ENCODE measurements around the gene HLA-DMB.

DNA sequence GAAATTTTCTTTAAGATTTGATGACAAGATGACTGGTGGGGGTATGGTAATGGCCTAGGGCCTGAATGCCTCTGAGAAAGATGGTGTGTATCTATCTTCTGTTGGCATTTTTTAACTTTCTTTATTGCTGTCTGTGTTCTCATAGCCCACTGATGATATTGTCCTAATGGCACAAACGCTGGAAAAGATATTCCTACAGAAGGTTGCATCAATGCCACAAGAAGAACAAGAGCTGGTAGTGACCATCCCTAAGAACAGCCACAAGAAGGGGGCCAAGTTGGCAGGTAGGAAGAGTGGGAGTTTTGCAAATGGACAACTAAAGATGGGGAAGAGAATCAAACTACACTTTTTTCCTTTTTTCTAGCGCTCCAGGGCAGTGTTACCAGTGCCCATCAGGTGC lies 35.1 kb upstream of the HLA-DMB start:
- TF ChIP-seq, protein P1, sequence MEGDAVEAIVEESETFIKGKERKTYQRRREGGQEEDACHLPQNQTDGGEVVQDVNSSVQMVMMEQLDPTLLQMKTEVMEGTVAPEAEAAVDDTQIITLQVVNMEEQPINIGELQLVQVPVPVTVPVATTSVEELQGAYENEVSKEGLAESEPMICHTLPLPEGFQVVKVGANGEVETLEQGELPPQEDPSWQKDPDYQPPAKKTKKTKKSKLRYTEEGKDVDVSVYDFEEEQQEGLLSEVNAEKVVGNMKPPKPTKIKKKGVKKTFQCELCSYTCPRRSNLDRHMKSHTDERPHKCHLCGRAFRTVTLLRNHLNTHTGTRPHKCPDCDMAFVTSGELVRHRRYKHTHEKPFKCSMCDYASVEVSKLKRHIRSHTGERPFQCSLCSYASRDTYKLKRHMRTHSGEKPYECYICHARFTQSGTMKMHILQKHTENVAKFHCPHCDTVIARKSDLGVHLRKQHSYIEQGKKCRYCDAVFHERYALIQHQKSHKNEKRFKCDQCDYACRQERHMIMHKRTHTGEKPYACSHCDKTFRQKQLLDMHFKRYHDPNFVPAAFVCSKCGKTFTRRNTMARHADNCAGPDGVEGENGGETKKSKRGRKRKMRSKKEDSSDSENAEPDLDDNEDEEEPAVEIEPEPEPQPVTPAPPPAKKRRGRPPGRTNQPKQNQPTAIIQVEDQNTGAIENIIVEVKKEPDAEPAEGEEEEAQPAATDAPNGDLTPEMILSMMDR (IDR thresholded peaks at IDR 0.05), result no peak
- no peak for TF ChIP-seq POLR2A (IDR thresholded peaks at IDR 0.05)

All from uterus (tissue), 2 donors.